Suprapubic skin (tissue), 3 donors: ENCODE measurements around the gene MGAT3.

Source experiments
- POLR2A ChIP-seq, 2 donors: fragments of 450-650 bp; IDR thresholded peaks; one replicate each; pipeline ENCODE4 v1.6.1; 2017; ENCODE audit warnings: antibody characterized with exemption in 2 of 2, mild to moderate bottlenecking in 2 of 2, moderate library complexity in 2 of 2
- TF ChIP-seq, protein P1 (sequence below), 2 donors: fragments of 200-600 bp in 1 of 2; fragments of 450-650 bp in 1 of 2; sonication (generic) in 1 of 2; IDR thresholded peaks; one replicate each; pipeline ENCODE4 v1.5.1; 2016 to 2019; ENCODE audit warnings: antibody characterized with exemption in 2 of 2, mild to moderate bottlenecking in 1 of 2, moderate library complexity in 1 of 2

DNA sequence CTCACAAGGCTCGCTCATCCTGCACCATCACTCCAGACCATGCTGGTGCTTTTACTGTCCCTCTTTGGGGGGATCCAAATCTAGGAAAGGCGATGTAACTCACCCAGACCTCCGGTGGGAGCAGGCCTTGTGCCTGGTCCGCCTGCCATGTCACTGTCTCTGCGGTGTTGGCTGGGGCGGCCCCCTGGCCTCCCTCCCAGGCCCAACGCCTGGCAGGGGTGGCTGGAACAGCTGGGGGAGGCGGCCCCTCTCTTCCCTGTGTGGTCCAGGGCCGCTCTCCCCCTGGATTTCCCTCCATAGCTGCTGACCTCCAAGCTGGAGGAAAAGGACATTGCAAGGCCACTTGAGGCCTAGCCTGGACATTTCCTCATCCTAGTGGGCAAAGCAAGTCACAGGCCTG lies 11.1 kb upstream of the MGAT3 start:
- TF ChIP-seq, protein P1, sequence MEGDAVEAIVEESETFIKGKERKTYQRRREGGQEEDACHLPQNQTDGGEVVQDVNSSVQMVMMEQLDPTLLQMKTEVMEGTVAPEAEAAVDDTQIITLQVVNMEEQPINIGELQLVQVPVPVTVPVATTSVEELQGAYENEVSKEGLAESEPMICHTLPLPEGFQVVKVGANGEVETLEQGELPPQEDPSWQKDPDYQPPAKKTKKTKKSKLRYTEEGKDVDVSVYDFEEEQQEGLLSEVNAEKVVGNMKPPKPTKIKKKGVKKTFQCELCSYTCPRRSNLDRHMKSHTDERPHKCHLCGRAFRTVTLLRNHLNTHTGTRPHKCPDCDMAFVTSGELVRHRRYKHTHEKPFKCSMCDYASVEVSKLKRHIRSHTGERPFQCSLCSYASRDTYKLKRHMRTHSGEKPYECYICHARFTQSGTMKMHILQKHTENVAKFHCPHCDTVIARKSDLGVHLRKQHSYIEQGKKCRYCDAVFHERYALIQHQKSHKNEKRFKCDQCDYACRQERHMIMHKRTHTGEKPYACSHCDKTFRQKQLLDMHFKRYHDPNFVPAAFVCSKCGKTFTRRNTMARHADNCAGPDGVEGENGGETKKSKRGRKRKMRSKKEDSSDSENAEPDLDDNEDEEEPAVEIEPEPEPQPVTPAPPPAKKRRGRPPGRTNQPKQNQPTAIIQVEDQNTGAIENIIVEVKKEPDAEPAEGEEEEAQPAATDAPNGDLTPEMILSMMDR (IDR thresholded peaks at IDR 0.05), result no peak
- no peak for TF ChIP-seq POLR2A (IDR thresholded peaks at IDR 0.05)
